Measurements from ENCODE around the gene SEPHS2.
"Not testable (repeated sequence)": the region's sequence is repeated elsewhere in the genome, so short reads cannot be mapped to it uniquely, and the experiment has no call there.

Gene SEPHS2, protein sequence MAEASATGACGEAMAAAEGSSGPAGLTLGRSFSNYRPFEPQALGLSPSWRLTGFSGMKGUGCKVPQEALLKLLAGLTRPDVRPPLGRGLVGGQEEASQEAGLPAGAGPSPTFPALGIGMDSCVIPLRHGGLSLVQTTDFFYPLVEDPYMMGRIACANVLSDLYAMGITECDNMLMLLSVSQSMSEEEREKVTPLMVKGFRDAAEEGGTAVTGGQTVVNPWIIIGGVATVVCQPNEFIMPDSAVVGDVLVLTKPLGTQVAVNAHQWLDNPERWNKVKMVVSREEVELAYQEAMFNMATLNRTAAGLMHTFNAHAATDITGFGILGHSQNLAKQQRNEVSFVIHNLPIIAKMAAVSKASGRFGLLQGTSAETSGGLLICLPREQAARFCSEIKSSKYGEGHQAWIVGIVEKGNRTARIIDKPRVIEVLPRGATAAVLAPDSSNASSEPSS

DNA sequence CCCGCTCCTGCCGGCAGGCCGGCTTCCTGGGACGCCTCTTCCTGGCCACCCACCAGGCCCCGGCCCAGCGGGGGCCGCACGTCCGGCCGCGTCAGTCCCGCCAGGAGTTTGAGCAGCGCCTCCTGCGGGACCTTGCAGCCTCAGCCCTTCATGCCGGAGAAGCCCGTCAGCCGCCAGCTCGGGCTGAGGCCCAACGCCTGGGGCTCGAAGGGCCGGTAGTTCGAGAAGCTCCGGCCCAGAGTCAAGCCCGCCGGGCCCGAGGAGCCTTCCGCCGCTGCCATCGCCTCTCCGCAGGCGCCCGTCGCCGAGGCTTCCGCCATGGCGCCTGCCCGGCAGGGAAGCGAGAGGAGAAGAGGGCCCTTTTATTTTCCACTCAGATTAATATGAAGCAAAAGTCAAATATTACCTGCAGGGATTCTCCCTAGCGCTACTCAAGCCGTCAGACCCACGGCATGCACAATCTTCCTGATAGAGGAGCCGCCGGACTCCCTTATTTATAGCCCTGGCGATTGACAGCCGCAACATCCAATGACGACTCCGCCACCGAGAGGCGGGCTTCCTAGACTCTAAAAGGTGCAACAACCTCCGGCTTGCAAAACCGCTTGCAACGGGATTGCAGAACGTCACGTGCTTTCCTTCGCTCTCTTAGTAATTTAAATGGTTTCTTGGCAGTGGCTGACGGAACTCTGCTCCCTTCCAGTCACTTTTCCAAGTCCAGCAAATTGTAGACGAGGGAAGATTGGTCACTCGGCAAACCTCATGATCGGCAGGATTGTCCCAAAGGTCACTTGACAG is at the start of gene SEPHS2:
TSS of gene SEPHS2 (minus strand) at position 467 of the 795 bp plus-strand sequence. CDS start at position 320, 147 bp downstream.
- peak; percentile 99 for DNase-seq (ENCODE audit: low spot score)

DNA sequence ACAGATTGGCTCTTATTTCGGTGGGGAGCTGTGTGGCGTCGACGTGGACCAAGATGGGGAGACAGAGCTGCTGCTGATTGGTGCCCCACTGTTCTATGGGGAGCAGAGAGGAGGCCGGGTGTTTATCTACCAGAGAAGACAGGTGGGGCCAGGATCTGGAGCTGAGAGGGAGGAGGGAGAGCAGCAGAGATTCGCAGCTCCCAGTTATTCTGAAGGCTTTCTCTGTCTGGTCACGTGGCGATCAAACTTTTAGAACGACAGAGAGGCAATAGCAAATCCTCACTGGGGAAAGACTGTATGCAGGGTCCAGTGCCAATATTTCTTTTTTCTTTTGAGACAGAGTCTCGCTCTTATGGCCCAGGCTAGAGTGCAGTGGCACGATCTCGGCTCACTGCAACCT is 49.0 kb upstream of the SEPHS2 start:
- no peak for DNase-seq (ENCODE audit: low spot score)

DNA sequence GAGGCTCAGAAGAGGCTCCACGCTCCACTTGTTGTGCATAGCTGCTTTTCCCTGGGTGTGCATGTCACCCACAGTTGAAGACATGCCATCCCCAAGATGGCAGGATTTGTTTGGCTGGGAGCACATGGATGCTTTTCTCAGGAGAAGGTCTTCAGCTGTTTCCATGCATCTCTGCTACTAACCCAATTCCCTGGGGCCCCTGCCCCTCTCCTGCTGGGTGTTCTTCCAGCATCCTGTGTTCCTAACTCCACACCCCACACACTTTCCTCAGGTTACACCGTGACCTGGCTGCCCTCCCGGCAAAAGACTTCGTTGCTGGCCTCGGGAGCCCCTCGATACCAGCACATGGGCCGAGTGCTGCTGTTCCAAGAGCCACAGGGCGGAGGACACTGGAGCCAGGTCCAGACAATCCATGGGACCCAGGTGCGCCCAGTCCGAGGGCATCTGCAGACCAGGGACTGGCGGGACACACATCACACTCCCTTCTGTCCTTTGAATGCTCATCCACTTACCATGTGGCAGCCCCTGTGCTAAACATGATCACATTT is 48.3 kb upstream of the SEPHS2 start:
- no peak for DNase-seq (ENCODE audit: low spot score)

DNA sequence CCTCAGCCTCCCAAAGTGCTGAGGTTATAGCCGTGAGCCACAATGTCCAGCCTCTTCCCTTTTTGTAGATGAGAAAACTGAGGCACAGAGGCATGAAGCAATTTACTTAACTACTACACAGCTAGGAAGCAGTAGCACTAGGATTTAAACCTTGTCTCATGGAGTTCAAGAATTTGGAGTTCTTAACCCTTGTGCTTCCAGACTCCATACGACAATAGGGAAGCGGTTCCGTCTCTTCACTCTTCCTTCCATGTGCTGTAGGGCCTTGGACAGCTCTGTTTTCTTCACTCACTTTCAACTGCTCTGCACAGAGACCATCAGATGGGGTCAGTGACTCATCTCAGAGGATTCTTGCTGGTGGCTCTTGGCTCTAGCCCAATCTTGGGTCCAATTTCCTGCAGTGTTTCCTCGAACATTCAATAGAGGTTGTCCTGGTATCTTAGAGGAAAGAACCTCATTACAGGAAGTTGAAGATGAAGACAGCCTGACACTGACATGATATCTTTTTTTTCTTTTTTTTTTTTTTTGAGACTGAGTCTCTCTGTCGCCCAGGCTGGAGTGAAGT is 46.2 kb upstream of the SEPHS2 start:
- DNase-seq (ENCODE audit: low spot score), result no peak

DNA sequence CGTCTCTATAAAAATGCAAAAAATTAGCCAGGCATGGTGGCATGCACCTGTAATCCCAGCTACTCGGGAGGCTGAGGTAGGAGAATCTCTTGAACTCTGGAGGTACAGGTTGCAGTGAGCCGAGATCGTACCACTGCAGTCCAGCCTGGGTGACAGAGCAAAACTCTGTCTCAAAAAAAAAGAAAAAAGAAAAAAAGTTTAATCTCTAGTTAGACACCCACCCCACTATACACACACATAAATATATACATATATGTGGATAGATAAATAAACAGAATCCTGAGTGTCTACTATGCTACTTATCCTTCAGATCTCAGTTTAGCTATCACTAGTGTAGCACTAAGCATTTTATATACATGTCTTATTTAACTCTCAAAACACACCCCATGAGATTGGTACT is 45.6 kb upstream of the SEPHS2 start:
- no peak for DNase-seq (ENCODE audit: low spot score)

DNA sequence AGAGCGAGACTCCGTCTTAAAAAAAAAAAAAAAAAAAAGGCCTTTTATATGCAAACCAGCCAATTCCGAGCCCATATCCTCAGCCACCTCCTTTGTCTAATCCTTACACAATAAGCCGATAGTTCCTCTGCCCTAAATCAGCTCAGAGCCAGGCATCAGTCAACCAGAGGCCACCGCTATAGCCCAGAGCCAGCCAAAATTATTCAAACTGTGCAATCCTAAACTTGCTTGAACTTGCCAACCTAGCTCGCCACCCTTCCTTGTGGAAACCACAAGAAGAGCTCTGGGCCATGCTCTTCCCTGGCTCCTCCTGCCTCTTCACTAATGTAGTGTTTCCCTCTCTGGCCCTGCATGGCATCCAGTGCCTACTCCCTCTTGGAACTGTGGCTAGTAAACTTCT is 44.5 kb upstream of the SEPHS2 start:
- no peak for DNase-seq (ENCODE audit: low spot score)

DNA sequence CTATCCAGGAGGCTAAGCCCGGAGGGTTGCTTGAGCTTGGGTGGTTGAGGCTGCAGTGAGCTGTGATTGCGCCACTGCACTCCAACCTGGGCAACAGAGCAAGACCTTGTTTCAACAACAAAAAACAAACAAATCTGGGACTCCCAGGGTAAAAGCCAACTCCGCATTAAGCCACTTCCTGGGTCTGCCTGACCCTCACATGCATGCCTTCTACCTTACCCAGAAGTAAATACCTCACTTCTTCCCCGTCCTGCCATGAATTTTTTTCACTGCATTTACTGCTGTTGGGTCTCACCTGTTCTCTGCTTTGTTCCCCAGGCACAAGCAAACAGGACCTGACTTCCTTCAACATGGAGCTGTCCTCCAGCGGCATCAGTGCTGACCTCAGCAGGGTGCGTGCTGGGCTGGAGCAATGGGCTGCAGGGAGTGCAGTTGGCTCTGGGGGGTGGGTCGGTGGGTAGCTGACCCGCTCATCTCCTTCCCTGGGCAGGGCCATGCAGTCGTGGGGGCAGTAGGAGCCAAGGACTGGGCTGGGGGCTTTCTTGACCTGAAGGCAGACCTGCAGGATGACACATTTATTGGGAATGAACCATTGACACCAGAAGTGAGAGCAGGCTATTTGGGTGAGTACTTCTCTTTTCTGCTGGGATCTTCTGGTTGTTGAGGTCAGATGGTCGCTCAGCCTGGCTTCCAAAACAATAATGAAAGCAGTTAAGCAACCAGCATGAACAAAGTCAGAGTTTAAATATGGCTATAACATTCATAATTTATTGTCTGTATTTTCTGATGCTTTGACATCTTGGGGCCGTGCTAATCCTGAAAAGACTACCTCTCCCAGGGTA is 43.3 kb upstream of the SEPHS2 start:
- DNase-seq (ENCODE audit: low spot score), result no peak

DNA sequence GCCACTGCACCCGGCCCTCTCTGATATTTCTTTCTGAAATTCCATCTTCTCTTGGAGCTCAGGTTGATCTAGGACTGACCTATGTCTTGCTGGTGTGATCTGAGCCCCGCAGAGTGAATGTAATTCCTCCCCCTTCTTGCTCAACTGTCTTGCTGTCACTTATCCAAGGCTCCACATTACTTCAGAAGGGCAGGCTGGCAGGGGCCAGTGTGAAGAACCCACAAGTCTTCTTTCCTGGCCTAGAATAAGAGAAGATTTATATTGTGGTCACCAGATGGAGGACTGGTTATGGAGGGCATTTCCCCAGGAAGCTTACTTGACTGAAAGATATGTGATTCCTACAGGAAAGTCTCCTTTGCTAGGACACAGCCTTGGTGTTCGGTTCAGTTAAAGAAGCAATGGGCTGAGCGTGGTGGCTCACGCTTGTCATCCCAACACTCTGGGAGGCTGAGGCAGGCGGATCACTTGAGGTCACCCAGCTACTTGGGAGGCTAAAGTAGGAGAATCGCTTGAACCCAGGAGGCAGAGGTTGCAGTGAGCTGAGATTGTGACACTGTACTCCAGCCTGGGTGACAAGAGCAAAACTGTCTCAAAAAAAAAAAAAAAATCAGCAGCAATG is 40.3 kb upstream of the SEPHS2 start:
- DNase-seq (ENCODE audit: low spot score), result no peak

DNA sequence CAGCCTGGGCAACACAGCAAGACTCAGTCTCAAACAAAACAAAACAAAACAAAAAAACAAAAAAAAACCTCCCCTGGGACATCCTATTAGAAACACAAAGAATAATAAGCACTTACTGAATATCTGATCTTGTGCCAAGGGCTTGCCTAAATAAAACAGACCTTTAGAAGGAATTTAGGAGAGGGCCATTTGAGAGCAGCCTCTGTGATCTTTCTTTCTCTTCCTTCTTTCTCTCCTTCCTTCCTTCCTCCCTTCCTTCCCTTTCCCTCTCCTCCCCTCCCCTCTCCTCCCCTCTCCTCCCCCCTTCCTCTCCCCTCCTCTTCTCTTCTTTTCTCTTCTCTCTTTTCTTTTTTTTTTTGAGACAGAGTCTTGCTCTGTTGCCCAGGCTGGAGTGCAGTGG is 39.2 kb upstream of the SEPHS2 start:
- DNase-seq (ENCODE audit: low spot score), result no peak

DNA sequence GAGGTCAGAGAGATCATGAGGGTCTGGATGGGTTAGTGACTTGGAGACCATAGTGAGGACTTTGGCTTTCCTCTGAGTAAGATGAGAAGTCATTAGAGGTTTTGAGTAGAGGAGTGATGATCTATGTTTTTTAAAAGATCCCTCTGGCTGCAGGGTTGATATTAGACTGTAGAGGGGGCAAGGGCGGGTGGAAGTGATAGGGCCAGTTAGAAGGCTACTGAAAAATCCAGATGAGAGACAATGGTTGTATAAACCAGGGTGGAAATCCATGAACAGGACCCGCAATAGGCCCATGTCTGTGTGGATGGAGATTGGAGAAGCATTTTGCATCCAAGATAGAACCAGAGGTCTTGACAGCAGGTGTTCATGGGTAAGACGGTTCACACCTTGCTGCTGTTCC is 36.7 kb upstream of the SEPHS2 start:
- no peak for DNase-seq (ENCODE audit: low spot score)

DNA sequence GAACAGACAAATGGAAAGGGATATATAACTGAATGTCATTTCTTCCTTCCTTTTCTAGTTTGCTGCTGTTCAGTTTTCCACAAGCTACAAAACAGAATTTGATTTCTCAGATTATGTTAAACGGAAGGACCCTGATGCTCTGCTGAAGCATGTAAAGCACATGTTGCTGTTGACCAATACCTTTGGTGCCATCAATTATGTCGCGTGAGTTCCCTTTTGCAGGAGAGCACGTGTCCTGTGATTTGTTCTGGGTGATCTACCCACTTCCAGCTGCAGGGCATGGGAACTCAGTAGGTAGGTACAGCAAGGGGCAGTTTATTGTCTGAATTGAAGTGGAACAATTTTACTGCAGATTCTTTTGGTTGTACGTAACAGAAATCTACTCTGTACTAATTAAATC is 35.7 kb upstream of the SEPHS2 start:
- DNase-seq (ENCODE audit: low spot score), result no peak

DNA sequence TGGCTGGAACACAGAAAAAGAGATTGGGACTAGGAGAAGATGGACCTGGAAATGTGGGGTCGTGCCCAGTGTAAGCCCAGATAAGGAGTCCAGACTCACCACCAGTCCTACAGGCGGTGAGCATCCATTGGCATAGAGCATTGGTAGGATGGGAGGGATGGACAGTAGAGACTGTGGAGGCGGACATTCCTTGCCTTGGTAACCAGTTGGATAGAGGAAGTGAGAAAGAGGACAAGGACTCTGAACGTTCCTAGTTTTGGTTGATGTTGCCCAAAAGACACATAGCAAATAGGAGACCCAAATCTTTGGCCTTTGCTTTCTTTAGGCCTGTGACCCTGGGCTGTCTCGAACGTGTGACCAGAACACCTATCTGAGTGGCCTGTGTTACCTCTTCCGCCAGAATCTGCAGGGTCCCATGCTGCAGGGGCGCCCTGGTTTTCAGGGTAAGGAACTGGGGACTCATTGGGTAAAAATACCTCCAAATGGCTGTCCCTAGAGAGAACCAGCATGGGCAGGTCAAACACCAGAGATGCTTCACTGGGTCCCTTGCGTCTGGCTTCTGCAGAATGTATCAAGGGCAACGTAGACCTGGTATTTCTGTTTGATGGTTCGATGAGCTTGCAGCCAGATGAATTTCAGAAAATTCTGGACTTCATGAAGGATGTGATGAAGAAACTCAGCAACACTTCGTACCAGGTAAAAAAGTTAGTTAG is 33.2 kb upstream of the SEPHS2 start:
- DNase-seq (ENCODE audit: low spot score), result no peak

DNA sequence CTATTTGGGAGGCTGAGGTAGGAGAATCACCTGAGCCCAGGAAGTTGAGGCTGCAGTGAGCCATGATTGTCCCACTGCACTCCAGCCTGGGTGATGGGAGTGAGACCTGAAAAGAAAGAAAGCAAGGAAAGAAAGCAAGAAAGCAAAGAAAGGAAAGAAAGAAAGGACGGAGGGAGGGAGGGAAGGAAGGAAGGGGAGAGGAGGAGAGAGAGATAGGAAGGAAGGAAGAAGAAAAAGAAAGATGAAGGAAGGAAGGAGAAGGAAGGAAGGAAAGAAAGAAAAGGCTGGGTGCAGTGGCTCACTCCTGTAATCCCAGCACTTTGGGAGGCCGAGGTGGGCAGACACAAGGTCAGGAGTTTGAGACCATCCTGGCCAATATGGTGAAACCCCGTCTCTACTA is 32.1 kb upstream of the SEPHS2 start:
- DNase-seq (ENCODE audit: low spot score), result not testable (repeated sequence)

DNA sequence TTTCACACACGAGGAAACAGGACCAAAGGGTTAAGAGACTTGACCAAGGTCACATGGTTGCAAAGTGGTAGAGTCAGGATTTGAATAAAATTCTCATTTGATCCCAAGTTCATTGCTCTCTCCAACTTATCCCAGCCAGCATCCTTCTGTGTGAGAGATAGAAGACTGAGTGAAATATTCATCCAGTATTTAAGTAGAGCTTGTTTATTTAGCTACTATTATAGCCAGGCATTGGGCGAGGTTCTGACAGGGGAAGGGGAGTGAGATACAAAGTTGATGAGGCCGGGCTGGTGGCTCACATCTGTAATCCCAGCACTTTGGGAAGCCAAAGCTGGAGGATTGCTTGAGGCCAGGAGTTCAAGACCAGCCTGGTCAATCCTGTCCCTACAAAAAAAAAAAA is 31.3 kb upstream of the SEPHS2 start:
- no peak for DNase-seq (ENCODE audit: low spot score)

DNA sequence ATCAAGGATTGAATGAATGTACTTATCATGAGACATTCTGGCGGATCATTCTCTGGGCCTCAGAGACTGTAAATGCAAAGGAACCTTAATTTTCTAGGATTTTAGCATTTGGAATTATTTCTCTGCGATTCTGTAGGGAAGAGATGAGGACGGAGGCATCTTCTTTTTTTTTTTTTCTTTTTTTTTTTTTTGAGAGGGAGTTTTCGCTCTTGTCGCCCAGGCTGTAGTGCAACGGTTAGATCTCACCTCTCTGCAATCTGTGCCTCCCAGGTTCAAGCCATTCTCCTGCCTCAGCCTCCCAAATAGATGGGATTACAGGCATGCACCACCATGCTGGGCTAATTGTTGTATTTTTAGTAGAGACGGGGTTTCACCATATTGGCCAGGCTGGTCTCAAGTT is 29.0 kb upstream of the SEPHS2 start:
- no peak for DNase-seq (ENCODE audit: low spot score)

DNA sequence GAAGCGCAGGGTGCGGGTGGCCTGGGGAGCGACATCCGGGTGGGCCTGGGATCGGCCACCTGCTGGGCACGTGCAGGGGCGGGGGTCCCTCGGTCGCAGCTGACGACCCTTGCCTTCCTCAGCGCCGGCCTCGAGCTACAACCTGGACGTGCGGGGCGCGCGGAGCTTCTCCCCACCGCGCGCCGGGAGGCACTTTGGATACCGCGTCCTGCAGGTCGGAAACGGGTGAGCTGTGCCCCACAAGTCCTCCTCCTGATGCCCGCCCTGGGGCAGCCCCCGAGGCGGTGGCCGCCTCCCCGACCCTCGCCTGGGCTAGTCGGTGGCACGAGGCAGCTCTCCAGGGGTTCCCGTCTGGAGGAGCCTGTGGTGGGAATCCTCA is 28.4 kb upstream of the SEPHS2 start:
- DNase-seq (ENCODE audit: low spot score), result no peak

DNA sequence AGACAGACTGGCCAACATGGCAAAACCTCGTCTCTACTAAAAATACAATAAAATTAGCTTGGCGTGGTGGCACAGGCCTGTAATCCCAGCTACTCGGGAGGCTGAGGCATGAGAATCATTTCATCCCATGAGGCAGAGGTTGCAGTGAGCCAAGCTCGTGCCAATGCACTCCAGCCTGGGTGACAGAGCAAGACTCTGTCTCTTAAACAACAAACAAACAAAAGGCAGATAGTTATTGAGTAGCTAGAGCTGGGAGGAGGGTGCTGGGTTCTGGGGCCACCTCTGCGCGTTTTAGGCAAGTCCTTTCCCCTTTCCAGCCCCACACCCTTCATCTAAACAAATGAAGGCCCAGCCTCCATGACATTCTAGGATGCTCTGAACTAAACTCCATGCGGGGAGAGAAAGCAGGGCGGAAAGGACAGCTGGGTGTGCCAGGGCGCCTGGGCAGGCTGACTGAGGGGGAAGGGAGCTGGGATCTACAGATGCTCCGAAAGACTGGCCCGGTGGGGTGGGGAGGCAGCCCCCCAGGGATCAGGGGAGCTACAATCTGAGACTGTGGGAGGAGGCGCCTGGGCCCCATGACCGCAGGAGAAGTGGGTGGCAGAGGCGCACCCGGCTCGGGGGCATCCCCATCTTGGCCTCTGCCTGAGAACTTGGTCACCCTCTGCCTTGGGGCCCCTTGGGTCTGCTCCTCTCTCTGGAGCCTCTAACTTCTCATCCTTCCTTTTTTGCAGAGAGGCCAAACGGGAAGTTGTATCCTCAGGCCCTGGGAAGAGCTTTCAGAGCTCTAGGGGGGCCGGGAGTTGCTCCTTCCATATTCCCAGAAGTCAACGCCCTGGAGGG is 27.8 kb upstream of the SEPHS2 start:
- no peak for DNase-seq (ENCODE audit: low spot score)

DNA sequence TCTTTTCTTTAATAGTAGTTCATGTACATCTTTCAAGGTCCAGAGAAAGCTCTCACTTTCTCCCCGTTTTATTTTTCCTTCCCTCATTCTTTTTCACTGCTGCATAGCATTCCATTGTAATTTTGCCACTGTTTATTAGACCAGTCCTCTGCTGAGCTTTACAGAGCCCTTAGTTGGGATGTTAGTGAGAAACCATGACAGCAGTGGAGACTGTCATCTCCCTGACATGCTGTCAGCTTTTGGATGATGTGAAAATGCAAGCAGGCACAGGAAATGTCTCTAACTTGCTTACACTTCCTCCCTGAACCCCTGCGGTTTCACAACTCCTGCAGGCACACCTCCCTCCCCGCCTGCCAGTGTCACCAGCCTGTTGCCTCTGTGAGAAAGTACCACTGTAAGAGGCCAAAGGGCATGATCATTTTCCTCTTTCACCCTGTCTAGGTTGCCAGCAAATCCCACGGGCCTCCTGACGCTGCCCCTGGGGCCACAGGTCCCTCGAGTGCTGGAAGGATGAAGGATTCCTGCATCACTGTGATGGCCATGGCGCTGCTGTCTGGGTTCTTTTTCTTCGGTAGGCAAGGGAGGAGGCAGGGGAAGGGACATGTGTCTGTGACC is 26.8 kb upstream of the SEPHS2 start, which contains the start of gene ITGAL:
TSS of gene ITGAL (plus strand) at position 415 of the 615 bp plus-strand sequence. CDS start at position 511, 96 bp downstream.
- DNase-seq (ENCODE audit: low spot score), result no peak

DNA sequence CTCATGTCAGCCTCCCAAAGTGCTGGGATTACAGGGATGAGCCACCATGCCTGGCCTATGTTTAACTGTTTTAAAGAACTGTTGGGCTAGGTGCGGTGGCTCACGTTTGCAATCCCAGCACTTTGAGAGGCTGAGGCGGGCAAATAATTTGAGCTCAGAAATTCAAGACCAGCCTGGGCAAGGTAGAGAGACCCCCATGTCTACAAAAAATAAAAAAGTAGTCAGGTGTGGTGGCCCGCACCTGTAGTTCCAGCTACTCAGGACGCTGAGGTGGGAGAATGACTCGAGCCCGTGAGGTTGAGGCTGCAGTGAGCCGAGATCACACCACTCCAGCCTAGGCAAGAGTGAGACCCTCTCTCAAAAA is 24.9 kb upstream of the SEPHS2 start:
- DNase-seq (ENCODE audit: low spot score), result no peak

All from cerebellar cortex (tissue), 1 donor.